K562 (cell line): Measurements from ENCODE around the gene CAPS. TPM values are rescaled to one million over a fixed set of nuclear protein-coding genes. Genes with fewer than 3 reads are reported as not detected.

Source experiments
- ATAC-seq: fragments of 200-7000 bp; cut with Tn5 transposase; 3 replicates; pipeline ENCODE4 v1.9.1; 2020; ENCODE audit warnings: moderate library complexity
- BruUV-seq: library from RNA; stranded (reverse); fragments of 400-500 nt; replicated peaks from 2 replicates; lab custom pipeline; 2021; lab: Mats Ljungman, UMichigan
- CTCF ChIA-PET: fragments of 300-600 bp; formaldehyde crosslinking; extraction: SDS; loops from one replicate; lab custom pipeline; 2021; ENCODE audit warnings: low intra/inter-chr PET ratio; lab: Yijun Ruan, JAX
- POLR2A ChIA-PET: fragments of 300-600, 350-650 bp; sonication (Branson Sonifier 250); formaldehyde crosslinking; extraction: SDS; loops from one replicate; lab custom pipeline; 2021; ENCODE audit warnings: antibody characterized with exemption, inconsistent platforms; lab: Yijun Ruan, JAX
- DNase-seq, 4 experiments: peaks; one replicate each; pipeline versions ENCODE4 v3.0.0 to v3.0.0-alpha.2; 2011 to 2018; ENCODE audit warnings: low spot score in 3 of 4, mixed read lengths in 3 of 4; ENCODE audit errors: extremely low read depth in 1 of 4
- FAIRE-seq: peaks from 2 replicates; lab custom pipeline; 2011; peaks lifted over from hg19 to GRCh38; lab: Jason Lieb, UNC
- H2AFZ ChIP-seq: 2 replicates; pipeline ENCODE4 v1.6.0; 2011; ENCODE audit warnings: low read depth, low read length, control low read depth, inconsistent platforms
- H3K27ac ChIP-seq: fragments of 200-600 bp; 3 replicates; pipeline ENCODE4 v1.8.0; 2011; ENCODE audit warnings: low read depth, mild to moderate bottlenecking, control low read depth, inconsistent platforms, low read length, moderate library complexity, mixed read lengths; ENCODE audit errors: extremely low read depth
- H3K27me3 ChIP-seq, 2 experiments: fragments of 300-600 bp in 1 of 2; 2 replicates in 1 of 2; 3 replicates in 1 of 2; pipeline versions ENCODE4 v1.6.0 to v1.8.0; 2011; ENCODE audit warnings: inconsistent platforms in 2 of 2, low read length in 2 of 2, mild to moderate bottlenecking in 1 of 2, mixed read lengths in 1 of 2, moderate library complexity in 1 of 2; ENCODE audit not compliant: control insufficient read depth in 2 of 2, insufficient read depth in 2 of 2
- H3K36me3 ChIP-seq: fragments of 300-600 bp; 3 replicates; pipeline ENCODE4 v1.8.0; 2011; ENCODE audit warnings: mild to moderate bottlenecking, low read length, inconsistent platforms; ENCODE audit not compliant: control insufficient read depth, insufficient read depth
- H3K4me1 ChIP-seq, 2 experiments: fragments of 200-600 bp in 1 of 2; replicated peaks in 1 of 2; 2 replicates in 1 of 2; 3 replicates in 1 of 2; pipeline versions ENCODE4 v1.5.1 to v1.8.0; 2011; ENCODE audit warnings: inconsistent platforms in 2 of 2, low read length in 2 of 2, mild to moderate bottlenecking in 1 of 2, mixed read lengths in 1 of 2, moderate library complexity in 1 of 2; ENCODE audit not compliant: control insufficient read depth in 2 of 2, insufficient read depth in 2 of 2
- H3K4me2 ChIP-seq: 2 replicates; pipeline ENCODE4 v1.6.1; 2011; ENCODE audit warnings: low read length, control low read depth, inconsistent platforms, mixed read lengths; ENCODE audit not compliant: insufficient read depth
- H3K4me3 ChIP-seq: fragments of 200-600 bp; sonication (generic), shearing (Covaris generic); 2 replicates; pipeline ENCODE4 v1.5.1; 2016; ENCODE audit warnings: control low read depth, inconsistent platforms
- H3K79me2 ChIP-seq: fragments of 200-600 bp; 3 replicates; pipeline ENCODE4 v1.8.0; 2011; ENCODE audit warnings: low read length, inconsistent platforms; ENCODE audit not compliant: control insufficient read depth, insufficient read depth
- H3K9ac ChIP-seq, 2 experiments: 2 replicates each; pipeline versions ENCODE4 v1.6.0 to v1.6.1; 2011; ENCODE audit warnings: low read depth in 2 of 2, low read length in 2 of 2, control low read depth in 1 of 2, inconsistent platforms in 1 of 2, mild to moderate bottlenecking in 1 of 2, mixed read lengths in 1 of 2; ENCODE audit not compliant: insufficient read depth in 1 of 2
- H3K9me1 ChIP-seq: one replicate; pipeline ENCODE4 v1.6.0; 2011; ENCODE audit warnings: inconsistent platforms, mild to moderate bottlenecking, low read length, moderate library complexity; ENCODE audit not compliant: control insufficient read depth, insufficient read depth
- H3K9me3 ChIP-seq: replicated peaks from 2 replicates; pipeline ENCODE4 v1.5.1; 2011; ENCODE audit warnings: low read depth, low read length, inconsistent platforms; ENCODE audit not compliant: control insufficient read depth, insufficient read depth
- H4K20me1 ChIP-seq: replicated peaks from 2 replicates; pipeline ENCODE4 v1.6.1; 2011; ENCODE audit warnings: low read length, inconsistent platforms, mixed read lengths; ENCODE audit not compliant: control insufficient read depth, insufficient read depth
- LARP7 ChIP-seq: fragments of 450-650 bp; IDR thresholded peaks from 2 replicates; pipeline ENCODE4 v1.6.1; 2016
- SIN3A ChIP-seq, 2 experiments: fragments of 150-350 bp in 1 of 2; IDR thresholded peaks; 2 replicates each; pipeline ENCODE4 v1.6.1; 2011 to 2016; ENCODE audit warnings: borderline replicate concordance in 2 of 2, low read depth in 2 of 2, low read length in 2 of 2, mild to moderate bottlenecking in 2 of 2, moderate library complexity in 2 of 2; ENCODE audit not compliant: control insufficient read depth in 1 of 2
- TAF7 ChIP-seq: fragments of 450-650 bp; IDR thresholded peaks from 2 replicates; pipeline ENCODE4 v1.6.1; 2016; ENCODE audit warnings: missing genetic modification characterization, missing compliant biosample characterization
- THRAP3 ChIP-seq: fragments of 450-650 bp; IDR thresholded peaks from 2 replicates; pipeline ENCODE4 v1.6.1; 2016; ENCODE audit warnings: mild to moderate bottlenecking, inconsistent platforms, borderline replicate concordance
- WGBS: fragments of 100-300 bp; shearing (Covaris generic); methylation state at CpG from one replicate; pipeline ENCODE4 v1.1.6; 2016; ENCODE audit warnings: low coverage, mixed read lengths; ENCODE audit not compliant: insufficient coverage; ENCODE audit errors: missing lambda C conversion rate; 5-methylcytosine and 5-hydroxymethylcytosine counted together
- in situ Hi-C: fragments of 300-500 bp; cut with MboI; formaldehyde crosslinking; loops from 4 replicates; pipeline ENCODE4 v1.15.0; 2018; ENCODE audit warnings: inconsistent platforms, mixed read lengths
- intact Hi-C: fragments of 100-400 bp; cut with micrococcal nuclease; formaldehyde crosslinking; loops from 2 replicates; pipeline ENCODE4 v1.14.2; 2022
- polyA plus RNA-seq, 8 experiments: library from polyadenylated mRNA; depleted of rRNA in 4 of 8; stranded (reverse) in 5 of 8; unstranded in 3 of 8; fragments of >200 nt; fragmentation: Nextera tagmentation in 2 of 8; fragmentation: Illumina TruSeq in 1 of 8; extraction: Ambion mirVana in 2 of 8; extraction: Trizol in 1 of 8; gene quantifications; 2 replicates each; pipeline versions ENCODE4 v1.2.1 to v1.2.3, GENCODE V29; 2011 to 2014; ENCODE audit warnings: inconsistent platforms in 1 of 8, missing spikeins in 1 of 8
- total RNA-seq, 7 experiments: library from RNA; depleted of rRNA in 6 of 7; stranded (reverse); fragments of >200 nt in 6 of 7; fragmentation: Illumina TruSeq in 2 of 7; extraction: Trizol in 2 of 7; gene quantifications; 2 replicates each; pipeline versions ENCODE4 v1.2.1 to v1.2.3, GENCODE V29; 2011 to 2021; ENCODE audit warnings: low replicate concordance in 1 of 7

CAPS gene
- total and polyA plus RNA-seq, 9 of the 15 experiments (the other 6 are each of a cell fraction or from before 2014, with no cell fraction given): 0.15 to 4.0 (median 0.91) TPM

- no peak overlapping the region for H3K4me3 ChIP-seq
- in situ Hi-C loops: no loop called here
- no peaks in the 10 kb centered on the region for H3K9me3 ChIP-seq
- ChIA-PET POLR2A (interaction anchor here (0.6 to 0.9 kb wide), 2 partner anchors 9 to 698 kb away, joined by 3 read pairs; no protein-coding TSS in a partner anchor), CTCF (no interaction called here)
- TF ChIP-seq LARP7 (no peak), SIN3A (IDR thresholded peaks at IDR 0.05; ENCODE audit: borderline replicate concordance in 2 of 2, control insufficient read depth in 1 of 2, low read depth in 2 of 2, low read length in 2 of 2) (no peak), TAF7 (tag) (no peak), THRAP3 (no peak)
- ATAC-seq (no peak), FAIRE-seq (no peak), DNase-seq (no peak)
- WGBS: 79% methylated on average over 2 of the region's 5 CpGs
- H3K4me2 ChIP-seq: no peak overlapping the region
- no peak overlapping the region for H2AFZ ChIP-seq
- peaks cover 10% of the 10 kb centered on the region for H3K9me1 ChIP-seq
- no peak overlapping the region for H3K27ac ChIP-seq
- no peak overlapping the region; a peak in 1 of 4 replicates for H3K9ac ChIP-seq
- H3K27me3 ChIP-seq: no peaks in the 10 kb centered on the region
- H3K79me2 ChIP-seq: peaks cover 96% of the 10 kb centered on the region
- peaks cover 56% of the 10 kb centered on the region; the same call in 2 of the 3 replicates for H3K36me3 ChIP-seq
- intact Hi-C loops: no loop called here
- peaks cover 26 to 40% of the 10 kb centered on the region in 2 experiments for H3K4me1 ChIP-seq
- peaks cover 84% of the 10 kb centered on the region for H4K20me1 ChIP-seq
- BruUV-seq: no TSS peak
Measured at GRCh38 chr19:5964816-5965565, 50.9 kb downstream of the CAPS start.

Other genes with a start within 250 kb of the CAPS start
Only the 7 nearest of the 16 such genes appear.
- gene NRTN, start 109.2 kb upstream of the CAPS start, total RNA-seq (2014; rRNA removed): 7.3 and 8.1 TPM in 2 replicates
- 0.62 and 0.70 TPM in 2 replicates for gene NRTN, start 109.2 kb upstream of the CAPS start, total RNA-seq (2014; rRNA removed; fragmentation: Illumina TruSeq; extraction: Trizol)
- gene NRTN, start 109.2 kb upstream of the CAPS start, total RNA-seq (2015; rRNA removed; fragmentation: Illumina TruSeq; extraction: Trizol): 1.6 TPM in 2 replicates
- gene NRTN, start 109.2 kb upstream of the CAPS start, total RNA-seq (2021): 5.3 and 7.8 TPM in 2 replicates
- 1.1 and 2.2 TPM in 2 replicates for gene NRTN, start 109.2 kb upstream of the CAPS start, polyA plus RNA-seq (2011; rRNA removed)
- gene NRTN, start 109.2 kb upstream of the CAPS start, polyA plus RNA-seq (2014; fragmentation: Illumina TruSeq; extraction: Trizol): 1.6 and 3.3 TPM in 2 replicates
- not detected for gene NRTN, start 109.2 kb upstream of the CAPS start, polyA plus RNA-seq (2014; fragmentation: Nextera tagmentation; extraction: Ambion mirVana)
- gene NRTN, start 109.2 kb upstream of the CAPS start, polyA plus RNA-seq (2014; rRNA removed): 2.4 and 4.0 TPM in 2 replicates
- gene FUT6, start 74.6 kb upstream of the CAPS start, total RNA-seq (2014; rRNA removed): not detected in 2 replicates
- gene FUT6, start 74.6 kb upstream of the CAPS start, total RNA-seq (2014; rRNA removed; fragmentation: Illumina TruSeq; extraction: Trizol): not detected in 2 replicates
- gene FUT6, start 74.6 kb upstream of the CAPS start, total RNA-seq (2015; rRNA removed; fragmentation: Illumina TruSeq; extraction: Trizol): not detected in 2 replicates
- gene FUT6, start 74.6 kb upstream of the CAPS start, total RNA-seq (2021): not detected in 2 replicates
- not detected in 2 replicates for gene FUT6, start 74.6 kb upstream of the CAPS start, polyA plus RNA-seq (2011; rRNA removed)
- gene FUT6, start 74.6 kb upstream of the CAPS start, polyA plus RNA-seq (2014; fragmentation: Illumina TruSeq; extraction: Trizol): not detected in 2 replicates
- under 1 TPM in 1 of 2 experiments, not detected in 1; 0.04 TPM for gene FUT6, start 74.6 kb upstream of the CAPS start, polyA plus RNA-seq (2014; fragmentation: Nextera tagmentation; extraction: Ambion mirVana)
- gene FUT6, start 74.6 kb upstream of the CAPS start, polyA plus RNA-seq (2014; rRNA removed): not detected in 2 replicates
- 0.29 TPM in 1 of 2 replicates, not detected in the other for gene FUT3, start 62.8 kb upstream of the CAPS start, total RNA-seq (2014; rRNA removed)
- gene FUT3, start 62.8 kb upstream of the CAPS start, total RNA-seq (2014; rRNA removed; fragmentation: Illumina TruSeq; extraction: Trizol): not detected in 2 replicates
- not detected in 2 replicates for gene FUT3, start 62.8 kb upstream of the CAPS start, total RNA-seq (2015; rRNA removed; fragmentation: Illumina TruSeq; extraction: Trizol)
- 0.09 TPM in 1 of 2 replicates, not detected in the other for gene FUT3, start 62.8 kb upstream of the CAPS start, total RNA-seq (2021)
- gene FUT3, start 62.8 kb upstream of the CAPS start, polyA plus RNA-seq (2011; rRNA removed): not detected in 2 replicates
- not detected in 2 replicates for gene FUT3, start 62.8 kb upstream of the CAPS start, polyA plus RNA-seq (2014; fragmentation: Illumina TruSeq; extraction: Trizol)
- not detected for gene FUT3, start 62.8 kb upstream of the CAPS start, polyA plus RNA-seq (2014; fragmentation: Nextera tagmentation; extraction: Ambion mirVana)
- gene FUT3, start 62.8 kb upstream of the CAPS start, polyA plus RNA-seq (2014; rRNA removed): not detected in 2 replicates
- not detected in 2 replicates for gene FUT5, start 43.7 kb upstream of the CAPS start, total RNA-seq (2014; rRNA removed)
- not detected in 2 replicates for gene FUT5, start 43.7 kb upstream of the CAPS start, total RNA-seq (2014; rRNA removed; fragmentation: Illumina TruSeq; extraction: Trizol)
- gene FUT5, start 43.7 kb upstream of the CAPS start, total RNA-seq (2015; rRNA removed; fragmentation: Illumina TruSeq; extraction: Trizol): not detected in 2 replicates
- not detected in 2 replicates for gene FUT5, start 43.7 kb upstream of the CAPS start, total RNA-seq (2021)
- gene FUT5, start 43.7 kb upstream of the CAPS start, polyA plus RNA-seq (2011; rRNA removed): not detected in 2 replicates
- not detected in 2 replicates for gene FUT5, start 43.7 kb upstream of the CAPS start, polyA plus RNA-seq (2014; fragmentation: Illumina TruSeq; extraction: Trizol)
- not detected for gene FUT5, start 43.7 kb upstream of the CAPS start, polyA plus RNA-seq (2014; fragmentation: Nextera tagmentation; extraction: Ambion mirVana)
- gene FUT5, start 43.7 kb upstream of the CAPS start, polyA plus RNA-seq (2014; rRNA removed): not detected in 2 replicates
- gene NDUFA11, start 10.5 kb upstream of the CAPS start, total RNA-seq (2014; rRNA removed): 367 and 490 TPM in 2 replicates
- 42.7 and 63.3 TPM in 2 replicates for gene NDUFA11, start 10.5 kb upstream of the CAPS start, total RNA-seq (2014; rRNA removed; fragmentation: Illumina TruSeq; extraction: Trizol)
- 268 and 274 TPM in 2 replicates for gene NDUFA11, start 10.5 kb upstream of the CAPS start, total RNA-seq (2015; rRNA removed; fragmentation: Illumina TruSeq; extraction: Trizol)
- gene NDUFA11, start 10.5 kb upstream of the CAPS start, total RNA-seq (2021): 335 and 348 TPM in 2 replicates
- 84.9 and 133 TPM in 2 replicates for gene NDUFA11, start 10.5 kb upstream of the CAPS start, polyA plus RNA-seq (2011; rRNA removed)
- gene NDUFA11, start 10.5 kb upstream of the CAPS start, polyA plus RNA-seq (2014; fragmentation: Illumina TruSeq; extraction: Trizol): 307 and 475 TPM in 2 replicates
- 100 to 1,000 TPM; 212 to 249 TPM for gene NDUFA11, start 10.5 kb upstream of the CAPS start, polyA plus RNA-seq (2014; fragmentation: Nextera tagmentation; extraction: Ambion mirVana)
- gene NDUFA11, start 10.5 kb upstream of the CAPS start, polyA plus RNA-seq (2014; rRNA removed): 321 and 486 TPM in 2 replicates
- gene VMAC, start 9.4 kb upstream of the CAPS start, total RNA-seq (2014; rRNA removed): 1.9 and 3.1 TPM in 2 replicates
- 0.89 and 1.1 TPM in 2 replicates for gene VMAC, start 9.4 kb upstream of the CAPS start, total RNA-seq (2014; rRNA removed; fragmentation: Illumina TruSeq; extraction: Trizol)
- 0.76 and 1.1 TPM in 2 replicates for gene VMAC, start 9.4 kb upstream of the CAPS start, total RNA-seq (2015; rRNA removed; fragmentation: Illumina TruSeq; extraction: Trizol)
- 2.1 and 2.3 TPM in 2 replicates for gene VMAC, start 9.4 kb upstream of the CAPS start, total RNA-seq (2021)
- gene VMAC, start 9.4 kb upstream of the CAPS start, polyA plus RNA-seq (2011; rRNA removed): 1.0 and 1.9 TPM in 2 replicates
- gene VMAC, start 9.4 kb upstream of the CAPS start, polyA plus RNA-seq (2014; fragmentation: Illumina TruSeq; extraction: Trizol): 0.86 and 1.3 TPM in 2 replicates
- gene VMAC, start 9.4 kb upstream of the CAPS start, polyA plus RNA-seq (2014; fragmentation: Nextera tagmentation; extraction: Ambion mirVana): under 1 TPM; 0.03 to 0.06 TPM
- gene VMAC, start 9.4 kb upstream of the CAPS start, polyA plus RNA-seq (2014; rRNA removed): 1.9 and 3.4 TPM in 2 replicates
- gene RANBP3, start 63.9 kb downstream of the CAPS start, total RNA-seq (2014; rRNA removed): 63.2 and 82.2 TPM in 2 replicates
- gene RANBP3, start 63.9 kb downstream of the CAPS start, total RNA-seq (2014; rRNA removed; fragmentation: Illumina TruSeq; extraction: Trizol): 42.0 and 48.5 TPM in 2 replicates
- 54.4 and 66.7 TPM in 2 replicates for gene RANBP3, start 63.9 kb downstream of the CAPS start, total RNA-seq (2015; rRNA removed; fragmentation: Illumina TruSeq; extraction: Trizol)
- 63.1 and 70.3 TPM in 2 replicates for gene RANBP3, start 63.9 kb downstream of the CAPS start, total RNA-seq (2021)
- 46.6 and 57.6 TPM in 2 replicates for gene RANBP3, start 63.9 kb downstream of the CAPS start, polyA plus RNA-seq (2011; rRNA removed)
- 68.9 and 81.9 TPM in 2 replicates for gene RANBP3, start 63.9 kb downstream of the CAPS start, polyA plus RNA-seq (2014; fragmentation: Illumina TruSeq; extraction: Trizol)
- gene RANBP3, start 63.9 kb downstream of the CAPS start, polyA plus RNA-seq (2014; fragmentation: Nextera tagmentation; extraction: Ambion mirVana): 1 to 10 TPM in 1 of 2 experiments, under 1 TPM in 1; 0.90 to 1.8 TPM
- 84.7 and 95.1 TPM in 2 replicates for gene RANBP3, start 63.9 kb downstream of the CAPS start, polyA plus RNA-seq (2014; rRNA removed)